KOPT-K1 (cell line): Measurements from ENCODE around the gene NDUFAF2.
"Not testable (repeated sequence)": the region's sequence is repeated elsewhere in the genome, so short reads cannot be mapped to it uniquely, and the experiment has no call there.

Experiments
- H3K27ac ChIP-seq: fragments of 200-600 bp; sonication (generic); 2 replicates; pipeline ENCODE4 v1.5.1; 2016; ENCODE audit warnings: antibody characterized with exemption, mild to moderate bottlenecking, low read depth, low read length; ENCODE audit not compliant: poor library complexity, severe bottlenecking
- H3K36me3 ChIP-seq: fragments of 200-600 bp; sonication (generic); 2 replicates; pipeline ENCODE4 v1.5.1; 2017; ENCODE audit warnings: antibody characterized with exemption, mild to moderate bottlenecking, low read length, moderate library complexity; ENCODE audit not compliant: insufficient read depth
- H3K9me3 ChIP-seq: fragments of 200-600 bp; sonication (generic); 2 replicates; pipeline ENCODE4 v1.5.1; 2017; ENCODE audit warnings: antibody characterized with exemption, low read length, mild to moderate bottlenecking; ENCODE audit not compliant: insufficient read depth, poor library complexity, severe bottlenecking

NDUFAF2 gene

DNA sequence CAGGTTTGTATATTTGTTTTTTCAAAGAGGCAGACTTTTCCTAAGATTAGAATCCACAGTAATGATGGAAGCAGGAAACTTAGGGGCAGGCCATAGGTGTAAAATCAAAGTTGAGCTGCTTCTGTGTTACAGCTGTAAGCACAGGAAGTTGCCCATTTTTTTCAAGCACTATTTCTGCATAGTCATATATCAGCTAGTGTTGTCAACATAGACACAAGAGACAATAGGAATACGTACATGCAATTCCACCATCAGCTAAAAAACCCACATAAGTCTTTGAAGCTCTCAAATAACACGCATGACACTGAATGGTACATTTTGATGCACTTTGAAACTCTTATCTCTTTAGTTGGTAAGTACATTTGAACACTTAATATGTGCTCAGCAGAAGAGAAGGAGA lies 237.4 kb downstream of the NDUFAF2 start:
- Histone ChIP-seq H3K9me3 (no peaks in the 10 kb centered on the region), H3K36me3 (no peaks in the 10 kb centered on the region), H3K27ac (no peak overlapping the region)

DNA sequence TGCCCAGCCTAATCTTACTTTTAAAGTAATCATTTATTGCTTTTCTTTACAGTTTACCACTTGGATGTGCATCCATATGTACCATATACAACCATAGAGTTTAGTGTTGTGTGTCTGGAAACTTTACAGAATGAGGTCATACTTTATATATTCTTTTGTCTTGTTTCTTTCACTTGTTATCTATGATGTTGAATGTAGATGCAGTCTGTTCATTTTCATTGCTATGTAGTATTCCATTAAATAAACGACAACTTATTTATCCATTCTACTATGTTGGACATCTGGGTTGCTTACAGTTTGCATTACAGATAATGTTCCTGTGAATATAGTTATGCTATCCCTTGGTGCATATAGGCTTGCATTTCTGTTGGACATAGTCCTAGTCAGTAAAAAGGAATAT lies 238.5 kb downstream of the NDUFAF2 start:
- no peaks in the 10 kb centered on the region for H3K36me3 ChIP-seq
- H3K9me3 ChIP-seq, result no peaks in the 10 kb centered on the region
- H3K27ac ChIP-seq, result no peak overlapping the region

DNA sequence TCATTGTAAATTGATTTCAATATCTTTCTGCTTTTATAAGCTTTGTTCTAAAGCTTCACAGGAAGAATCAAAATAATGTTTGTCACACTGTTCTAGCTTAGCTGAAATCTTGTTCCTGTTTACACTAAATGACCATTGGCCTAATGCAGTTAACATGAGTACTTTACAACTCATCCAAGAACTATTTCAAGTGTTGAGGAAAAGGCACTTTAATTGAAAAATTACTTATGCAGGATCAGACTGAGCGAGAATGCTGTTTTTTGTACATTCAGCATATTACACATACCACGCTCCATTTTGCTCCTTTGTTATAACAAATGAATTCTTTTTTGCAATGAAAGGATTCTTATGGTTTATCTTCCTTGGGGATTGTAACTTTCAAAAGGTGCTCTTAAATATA lies 239.7 kb downstream of the NDUFAF2 start:
- no peaks in the 10 kb centered on the region for H3K36me3 ChIP-seq
- no peak overlapping the region for H3K27ac ChIP-seq
- no peaks in the 10 kb centered on the region for H3K9me3 ChIP-seq

DNA sequence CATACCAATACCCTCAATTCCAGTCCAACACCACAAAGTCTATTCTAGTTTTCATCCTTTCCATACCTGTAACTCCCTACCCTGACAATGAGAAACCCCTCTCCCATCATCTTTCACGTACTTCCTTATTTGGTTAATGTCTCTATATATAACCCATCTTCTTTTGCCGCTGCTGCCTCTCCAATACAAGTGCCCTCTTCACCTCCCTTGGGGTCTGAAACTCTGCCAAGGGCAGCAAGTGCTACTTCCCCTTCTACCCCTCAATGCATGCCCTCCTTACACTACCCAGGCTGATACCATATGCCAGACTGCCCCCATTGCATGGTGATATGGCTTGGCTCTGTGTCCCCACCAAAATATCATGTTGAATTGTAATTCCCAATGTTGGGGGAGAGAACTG lies 241.6 kb downstream of the NDUFAF2 start:
- no peaks in the 10 kb centered on the region for H3K9me3 ChIP-seq
- H3K27ac ChIP-seq, result no peak overlapping the region
- H3K36me3 ChIP-seq, result no peaks in the 10 kb centered on the region

DNA sequence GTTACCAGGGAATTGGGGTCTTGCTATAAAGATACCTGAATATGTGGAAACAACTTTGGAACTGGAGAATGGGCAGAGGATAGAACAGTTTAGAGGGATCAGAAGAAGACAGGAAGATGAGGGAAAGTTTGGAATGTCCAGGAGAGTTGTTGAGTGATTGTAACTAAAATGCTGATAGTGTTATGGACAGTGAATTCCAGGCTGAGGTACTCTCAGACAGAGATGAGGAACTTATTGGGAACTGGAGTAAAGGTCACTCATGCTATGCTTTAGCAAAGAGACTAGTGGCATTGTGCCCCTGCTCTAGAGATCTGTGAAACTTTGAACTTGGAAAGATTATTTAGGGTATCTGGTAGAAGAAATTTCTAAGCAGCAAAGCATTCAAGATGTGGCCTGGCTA lies 242.3 kb downstream of the NDUFAF2 start:
- not testable (repeated sequence) for H3K9me3 ChIP-seq, H3K27ac ChIP-seq, H3K36me3 ChIP-seq

DNA sequence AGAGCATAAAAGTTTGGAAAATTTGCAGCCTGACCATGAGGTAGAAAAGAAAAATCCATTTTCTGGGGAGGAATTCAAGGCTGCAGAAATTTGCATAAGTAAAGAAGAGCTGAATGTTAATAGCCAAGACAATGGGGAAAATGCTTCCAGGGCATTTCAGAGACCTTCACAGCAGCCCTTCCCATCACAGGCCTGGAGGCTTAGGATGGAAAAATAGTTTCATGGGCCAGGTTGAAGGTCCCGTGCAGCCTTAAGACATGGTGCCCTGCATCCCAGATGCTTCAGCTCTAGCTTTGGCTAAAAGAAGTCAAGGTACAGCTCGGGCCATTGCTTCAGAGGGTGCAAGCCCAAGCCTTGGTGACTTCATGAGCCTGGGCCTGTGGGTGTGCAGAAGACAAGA lies 242.8 kb downstream of the NDUFAF2 start:
- not testable (repeated sequence) for H3K27ac ChIP-seq, H3K9me3 ChIP-seq, H3K36me3 ChIP-seq

DNA sequence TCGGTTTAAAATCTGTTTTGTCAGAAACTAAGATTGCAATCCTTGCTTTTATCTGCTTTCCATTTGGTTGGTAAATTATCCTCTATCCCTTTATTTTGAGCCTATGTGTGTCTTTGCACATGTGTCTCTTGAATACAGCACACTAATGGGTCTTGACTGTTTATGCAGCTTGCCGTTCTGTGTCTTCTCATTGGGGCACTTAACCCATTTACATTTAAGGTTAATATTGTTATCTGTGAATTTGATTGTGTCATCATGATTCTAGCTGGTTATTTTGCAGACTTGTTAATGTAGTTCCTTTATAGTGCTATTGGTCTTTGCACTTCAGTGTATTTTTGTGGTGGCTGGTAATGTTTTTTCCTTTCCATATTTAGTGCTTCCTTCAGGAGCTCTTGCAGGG lies 253.6 kb downstream of the NDUFAF2 start:
- Histone ChIP-seq H3K9me3 (no peaks in the 10 kb centered on the region), H3K36me3 (no peaks in the 10 kb centered on the region), H3K27ac (no peak overlapping the region)

DNA sequence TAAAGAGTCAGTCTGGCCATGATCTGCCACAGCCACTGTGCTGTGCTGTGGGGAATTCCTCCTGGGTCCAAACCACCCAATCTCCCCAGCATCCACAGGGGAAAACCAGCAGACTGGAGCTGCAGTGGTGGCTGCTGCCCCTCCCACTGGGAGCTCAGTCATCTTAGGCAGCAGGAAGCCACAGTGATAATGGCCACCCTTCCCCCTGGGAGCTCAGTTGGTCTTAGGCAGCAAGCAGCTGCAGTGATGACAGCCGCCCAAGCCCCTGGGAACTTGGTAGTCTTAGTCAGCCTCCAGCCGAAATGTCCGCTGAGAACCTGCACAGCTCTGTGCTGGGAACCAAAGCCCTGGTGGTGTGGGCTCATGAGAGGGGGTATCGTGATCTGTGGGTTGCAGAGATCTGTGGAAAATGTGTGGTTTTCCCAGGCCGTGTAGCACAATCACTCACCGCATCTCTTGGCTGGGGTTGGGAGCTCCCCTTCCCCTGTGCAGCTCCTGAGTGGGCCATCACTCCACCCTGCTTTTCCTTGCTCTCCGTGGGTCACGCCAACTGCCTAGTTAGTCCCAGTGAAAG lies 255.7 kb downstream of the NDUFAF2 start:
- Histone ChIP-seq H3K36me3 (no peaks in the 10 kb centered on the region), H3K27ac (no peak overlapping the region), H3K9me3 (no peaks in the 10 kb centered on the region)

DNA sequence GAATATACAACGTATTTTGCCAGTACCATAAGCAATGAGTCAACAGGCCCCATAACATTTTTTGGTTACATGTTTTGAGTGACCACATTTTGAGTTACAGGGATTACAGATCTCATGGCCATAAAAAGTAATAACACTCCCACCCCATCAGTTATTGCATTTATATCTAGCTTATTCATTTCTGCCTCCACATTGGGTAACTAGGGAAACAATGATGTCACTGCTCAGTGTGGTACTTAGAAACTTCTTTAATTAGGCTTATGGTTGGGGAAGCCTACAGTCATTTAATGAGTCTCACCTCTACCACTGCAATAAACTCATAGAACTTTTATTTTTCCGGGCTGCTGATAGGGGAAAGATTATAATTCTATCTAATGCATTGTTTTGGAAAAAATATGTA lies 257.2 kb downstream of the NDUFAF2 start:
- Histone ChIP-seq H3K36me3 (no peaks in the 10 kb centered on the region), H3K9me3 (no peaks in the 10 kb centered on the region), H3K27ac (no peak overlapping the region)
